ENCODE data around the gene GNAS-AS1. TPM values are rescaled to one million over a fixed set of nuclear protein-coding genes. Genes with fewer than 3 reads are reported as not detected.

GNAS-AS1 gene
- total RNA-seq, 1 donor from 2014 or later: 0.35 TPM

DNA sequence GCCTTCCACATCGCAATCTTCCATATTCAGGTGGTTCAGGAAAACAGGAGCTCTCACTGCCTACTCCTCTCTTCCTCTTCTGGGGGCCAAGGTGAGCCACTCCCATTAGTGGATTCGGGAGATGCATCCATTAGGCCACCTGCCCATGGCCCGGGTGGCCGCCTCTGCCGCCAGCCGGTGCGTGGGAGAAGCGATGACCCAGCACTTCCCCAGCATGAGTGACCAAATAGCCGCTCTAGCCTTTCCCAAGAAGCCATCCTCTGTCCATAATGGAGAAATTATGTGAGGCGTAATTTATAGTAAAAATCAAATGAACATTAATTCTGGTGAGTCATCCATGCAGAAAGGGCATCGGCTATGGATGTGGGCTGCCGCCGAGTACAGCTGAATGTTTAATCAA, 39.4 kb downstream of the GNAS-AS1 start:
- ATAC-seq: no peak
- no peak for DNase-seq (ENCODE audit: low spot score)

DNA sequence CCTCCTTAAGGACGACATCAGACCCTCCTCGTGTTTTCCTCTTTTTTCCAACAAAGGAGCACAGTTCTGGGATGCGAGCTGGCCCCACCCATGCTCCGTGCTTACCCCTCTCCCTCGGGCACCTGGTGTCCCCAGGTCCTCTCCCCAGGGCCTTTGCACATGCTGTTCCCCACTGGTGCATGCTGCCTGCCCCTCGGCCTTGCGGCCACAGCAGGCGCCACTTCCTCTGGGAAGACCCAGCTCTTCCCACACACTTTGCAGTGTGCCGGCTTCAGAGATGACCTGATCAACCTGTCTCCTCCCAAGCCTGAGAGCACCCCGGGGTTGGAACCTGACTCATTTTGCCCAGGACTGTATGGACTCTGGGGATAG, 39.8 kb downstream of the GNAS-AS1 start:
- no peak for ATAC-seq
- no peak for DNase-seq (ENCODE audit: low spot score)

DNA sequence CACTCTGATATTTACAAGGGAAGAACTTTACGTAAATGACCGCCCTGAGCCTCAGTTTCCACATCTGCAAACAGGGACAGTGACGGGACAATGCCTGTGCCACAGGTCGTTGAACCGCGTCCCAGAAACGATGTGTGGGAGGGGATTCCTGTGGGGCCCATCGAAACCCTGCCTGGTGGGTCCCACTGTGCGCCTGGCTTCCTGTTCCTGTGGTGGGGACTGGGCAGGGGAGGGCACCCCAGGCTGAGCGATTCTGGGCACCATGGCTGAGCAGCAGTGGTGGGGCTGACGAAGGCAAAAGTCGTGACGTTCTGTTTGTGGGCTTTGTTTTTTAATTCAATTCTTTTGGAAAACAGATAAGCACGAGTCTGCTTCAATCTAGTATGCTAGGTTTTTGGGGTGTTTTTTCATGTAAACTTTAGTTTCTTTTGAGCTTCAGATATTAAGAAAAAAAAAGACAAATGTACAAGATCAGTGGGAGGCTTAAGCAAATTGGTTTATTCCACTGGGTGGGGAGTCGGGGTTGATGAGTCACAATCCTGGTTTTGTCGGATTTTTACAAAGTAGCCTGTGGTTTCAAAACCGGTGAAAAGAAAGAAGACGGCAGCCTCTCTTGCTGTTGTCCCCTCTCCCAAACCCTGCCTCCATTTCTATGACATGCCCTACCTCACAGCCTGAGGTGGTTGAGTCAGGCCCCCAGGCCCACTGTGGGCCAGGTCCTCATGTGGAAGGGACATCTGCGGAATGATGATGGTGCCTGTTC, 40.4 kb downstream of the GNAS-AS1 start:
- no peak for DNase-seq (ENCODE audit: low spot score)
- no peak for ATAC-seq

DNA sequence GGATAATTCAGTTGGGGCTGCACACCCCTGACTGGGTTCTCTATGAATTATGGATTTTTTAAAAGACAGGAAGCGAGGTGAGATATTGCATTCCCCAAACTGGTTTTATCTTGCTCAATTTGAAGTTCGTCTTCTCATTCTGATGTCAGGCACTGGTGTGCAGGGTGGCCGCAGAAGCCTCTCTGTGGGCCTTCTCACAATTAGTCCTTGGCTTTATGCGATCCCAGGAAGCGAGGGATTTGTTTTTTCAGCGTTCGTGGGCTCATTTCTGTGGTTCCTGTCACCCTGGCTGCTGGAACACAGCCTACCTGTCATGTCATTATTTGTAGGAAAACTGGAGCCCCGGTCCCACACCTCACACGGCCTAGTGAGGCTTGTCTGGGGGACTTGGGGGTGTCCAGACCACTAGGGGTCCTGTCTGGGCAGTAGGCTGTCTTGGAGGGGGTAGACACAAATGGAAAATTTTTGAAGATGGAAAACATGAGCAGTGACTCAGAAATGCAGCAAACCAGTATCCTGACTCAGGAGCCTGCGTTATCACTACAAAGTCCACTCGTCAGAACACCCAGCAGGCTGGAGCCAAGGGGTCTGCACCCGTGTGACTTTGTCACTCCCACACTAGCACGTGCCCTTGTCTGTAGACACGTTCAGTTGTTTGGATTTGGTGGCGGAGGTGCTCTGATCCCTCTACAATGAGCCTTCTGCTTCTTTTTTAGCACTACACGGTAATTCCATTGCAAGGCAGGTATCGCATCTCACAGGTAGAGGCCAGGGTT, 42.2 kb downstream of the GNAS-AS1 start:
- DNase-seq (ENCODE audit: low spot score): no peak
- no peak for ATAC-seq

DNA sequence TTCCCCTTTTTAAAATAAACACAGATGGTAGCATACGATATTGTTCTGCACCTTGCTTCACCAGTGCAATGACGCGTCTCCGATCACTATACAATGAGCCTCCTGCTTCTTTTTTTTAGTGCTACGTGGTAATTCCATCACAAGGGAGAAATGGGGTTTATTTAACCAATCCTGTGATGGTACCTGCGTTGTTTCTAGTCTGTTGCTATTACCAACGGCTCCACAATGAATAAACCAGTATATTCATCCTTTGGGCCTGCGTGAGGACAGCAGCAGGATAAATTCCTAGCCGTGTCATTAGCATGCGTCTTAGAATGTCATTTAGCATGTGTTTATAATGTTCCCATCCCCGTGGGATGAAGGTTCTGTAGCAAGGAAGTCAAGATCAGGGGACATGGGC, 42.9 kb downstream of the GNAS-AS1 start:
- DNase-seq (ENCODE audit: low spot score): no peak
- no peak for ATAC-seq

DNA sequence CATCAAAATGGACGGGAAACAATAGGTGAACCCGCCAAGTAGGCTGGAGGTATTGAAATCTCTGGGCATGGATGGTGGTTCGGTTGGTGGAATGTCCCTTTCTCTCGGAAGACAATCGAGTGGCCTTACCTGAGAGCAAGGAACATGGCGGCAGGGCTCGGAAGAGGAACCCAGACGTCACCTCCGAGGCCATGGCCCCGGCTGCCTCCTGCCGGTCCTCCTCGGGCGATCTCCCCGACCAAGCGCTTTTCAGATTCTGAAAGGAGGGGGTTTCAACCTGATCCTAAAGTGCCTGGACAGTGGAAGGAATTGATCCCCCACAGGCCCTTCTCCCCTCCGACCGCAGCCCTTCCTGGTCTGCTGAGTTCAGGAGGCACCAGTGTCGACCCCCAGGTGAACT, 47.2 kb downstream of the GNAS-AS1 start:
- no peak for ATAC-seq
- no peak for DNase-seq (ENCODE audit: low spot score)

DNA sequence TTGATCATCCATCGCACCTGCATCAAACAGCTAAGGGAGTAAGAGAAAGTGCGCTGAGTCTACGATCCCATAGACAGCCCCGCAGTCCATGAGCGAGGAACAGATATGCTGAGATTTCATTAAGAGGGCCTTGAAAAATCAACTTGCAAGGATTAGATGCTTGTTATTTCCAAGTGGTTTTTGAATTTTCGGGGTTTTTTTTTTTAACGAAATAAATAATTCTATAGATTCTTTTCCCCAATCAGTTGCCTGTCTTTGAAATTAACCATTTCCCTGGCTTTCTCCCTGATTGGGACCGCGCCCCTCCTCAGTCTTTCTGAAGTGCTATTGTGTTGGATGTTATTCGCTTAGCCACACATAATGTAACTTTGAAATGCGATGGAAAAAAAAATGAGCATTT, 48.6 kb downstream of the GNAS-AS1 start:
- ATAC-seq (no peak), DNase-seq (ENCODE audit: low spot score) (no peak)

DNA sequence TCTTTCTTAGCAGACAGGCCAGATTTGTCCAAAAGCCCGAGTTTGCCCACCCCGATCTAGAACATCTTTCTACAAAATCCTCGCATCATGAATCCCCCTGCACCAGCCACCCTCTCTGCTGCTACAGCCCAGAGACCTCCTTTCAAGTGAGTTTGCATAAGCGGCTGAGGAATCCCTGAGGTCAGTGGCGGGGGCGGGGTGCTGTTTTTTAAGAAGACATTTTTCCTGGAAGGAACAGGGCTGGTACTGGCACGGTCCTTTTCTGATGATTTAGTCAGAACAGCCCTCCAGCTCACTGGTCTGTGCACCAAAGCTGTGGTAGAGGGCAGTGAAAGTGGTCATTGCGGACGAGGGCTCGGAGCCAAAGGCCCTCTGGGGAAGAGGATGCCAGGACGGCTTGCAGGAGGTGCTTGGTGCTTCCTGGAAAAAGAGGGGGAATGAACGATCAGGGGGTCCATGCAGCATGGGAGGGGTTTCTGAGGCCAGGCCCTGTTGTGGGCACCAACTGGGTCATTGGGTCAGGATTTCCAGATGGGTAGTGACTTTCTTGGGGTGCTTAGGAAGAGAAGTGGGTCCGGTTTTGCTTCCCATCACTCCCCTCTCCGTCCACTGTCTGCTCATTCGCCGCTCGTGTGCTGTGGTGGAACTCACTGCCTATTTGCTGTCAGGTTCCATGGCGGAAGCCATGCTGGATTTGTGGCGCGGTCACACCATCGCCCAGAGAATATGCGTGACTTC, 50.4 kb downstream of the GNAS-AS1 start:
- no peak for ATAC-seq
- DNase-seq (ENCODE audit: low spot score): no peak

DNA sequence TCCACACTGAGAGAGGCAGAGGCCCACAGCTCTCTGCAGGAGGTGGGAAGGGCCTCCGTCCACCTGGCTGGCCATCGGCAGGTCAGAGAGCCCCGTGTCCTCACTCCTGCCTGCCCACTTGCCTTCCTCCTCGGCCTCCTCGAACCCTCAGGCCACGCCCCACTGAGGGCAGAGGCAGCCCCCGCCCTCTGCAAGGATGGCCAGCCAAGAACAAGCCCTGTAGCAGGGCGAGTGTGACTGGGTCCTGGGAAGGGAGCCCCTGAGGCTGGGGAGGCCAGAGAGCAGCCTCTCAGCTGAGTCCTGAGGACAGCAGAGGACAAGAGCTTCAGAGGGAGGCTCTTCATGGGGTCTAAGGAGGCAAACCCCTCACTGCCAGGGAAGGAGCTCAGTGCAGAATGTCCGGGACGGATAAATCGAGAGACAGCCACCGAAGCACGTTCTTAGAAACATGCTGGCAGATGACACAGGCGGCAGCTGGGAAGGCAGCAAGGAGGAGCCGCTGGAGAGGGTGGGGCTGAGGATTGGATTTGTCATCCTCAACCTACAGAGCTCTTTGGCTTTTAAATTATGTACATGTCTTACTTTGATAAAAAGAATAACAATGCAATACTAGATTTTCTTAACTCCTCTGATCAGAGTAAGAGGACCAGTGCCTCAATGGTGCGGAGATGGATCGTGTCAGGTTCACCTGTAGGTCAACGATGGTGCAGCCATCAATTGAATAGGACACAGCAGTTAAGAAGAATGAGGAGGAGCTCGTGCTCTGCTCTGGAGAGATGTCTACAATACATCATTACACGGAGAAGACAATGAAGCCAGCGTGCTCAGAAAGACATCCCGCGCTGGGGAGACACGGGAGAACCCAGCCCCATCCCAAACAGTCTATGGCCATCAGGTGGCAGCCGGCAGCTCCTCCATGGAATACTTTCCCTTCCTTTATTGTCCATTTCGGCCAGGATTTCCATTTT, 53.0 kb downstream of the GNAS-AS1 start:
- ATAC-seq (no peak), DNase-seq (ENCODE audit: low spot score) (no peak)

DNA sequence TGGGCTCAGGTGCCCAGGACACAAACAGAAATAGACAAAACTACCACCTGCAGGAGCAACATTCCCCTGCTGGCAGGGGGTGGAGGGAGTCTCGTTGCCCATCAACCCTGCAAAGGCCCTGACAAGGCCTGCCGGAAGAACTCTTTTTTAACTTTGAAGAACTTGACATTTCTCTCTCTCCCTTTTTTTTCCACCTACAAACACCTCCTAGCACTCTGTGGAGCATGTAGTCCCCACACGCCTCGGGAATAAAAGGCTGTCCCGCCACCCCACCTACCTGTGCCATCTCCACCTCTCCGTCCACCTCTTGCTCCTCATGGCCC, 54.8 kb downstream of the GNAS-AS1 start:
- no peak for DNase-seq (ENCODE audit: low spot score)
- ATAC-seq: no peak

DNA sequence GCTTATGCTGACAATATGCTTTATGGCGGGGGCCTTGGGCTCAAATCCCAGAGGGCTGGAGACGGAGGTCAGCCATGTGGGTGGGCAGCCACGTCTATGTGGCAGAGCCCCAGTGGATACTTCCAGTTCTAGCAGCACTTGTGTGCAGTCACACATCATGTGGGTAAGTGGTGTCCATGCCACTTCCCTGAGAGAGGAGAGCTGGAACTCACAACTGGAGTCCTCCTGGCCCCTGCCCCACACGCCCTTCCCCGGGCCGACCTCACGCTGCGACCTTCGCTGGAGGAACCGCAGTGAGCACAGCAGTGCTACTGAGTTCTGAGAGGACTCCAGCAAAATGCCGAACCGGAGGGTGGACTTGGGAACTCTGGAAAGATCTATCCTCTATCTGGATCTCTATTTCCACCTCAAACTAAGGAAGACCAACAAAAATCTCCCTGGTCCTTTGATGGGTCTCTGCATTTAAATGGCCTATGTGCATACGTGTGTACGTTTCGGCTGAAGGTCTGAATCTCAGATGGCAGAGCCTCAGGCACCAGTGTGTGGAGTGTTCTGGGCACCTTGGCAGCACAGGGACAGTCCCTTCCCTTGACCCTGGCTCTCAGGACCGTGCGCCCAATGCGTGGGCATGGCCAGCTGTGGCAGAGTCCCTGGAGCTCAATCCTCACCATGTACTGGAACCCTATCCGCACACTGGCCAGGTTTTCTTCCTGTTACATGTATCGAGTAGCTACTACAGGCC, 55.4 kb downstream of the GNAS-AS1 start:
- DNase-seq (ENCODE audit: low spot score) (no peak), ATAC-seq (no peak)

DNA sequence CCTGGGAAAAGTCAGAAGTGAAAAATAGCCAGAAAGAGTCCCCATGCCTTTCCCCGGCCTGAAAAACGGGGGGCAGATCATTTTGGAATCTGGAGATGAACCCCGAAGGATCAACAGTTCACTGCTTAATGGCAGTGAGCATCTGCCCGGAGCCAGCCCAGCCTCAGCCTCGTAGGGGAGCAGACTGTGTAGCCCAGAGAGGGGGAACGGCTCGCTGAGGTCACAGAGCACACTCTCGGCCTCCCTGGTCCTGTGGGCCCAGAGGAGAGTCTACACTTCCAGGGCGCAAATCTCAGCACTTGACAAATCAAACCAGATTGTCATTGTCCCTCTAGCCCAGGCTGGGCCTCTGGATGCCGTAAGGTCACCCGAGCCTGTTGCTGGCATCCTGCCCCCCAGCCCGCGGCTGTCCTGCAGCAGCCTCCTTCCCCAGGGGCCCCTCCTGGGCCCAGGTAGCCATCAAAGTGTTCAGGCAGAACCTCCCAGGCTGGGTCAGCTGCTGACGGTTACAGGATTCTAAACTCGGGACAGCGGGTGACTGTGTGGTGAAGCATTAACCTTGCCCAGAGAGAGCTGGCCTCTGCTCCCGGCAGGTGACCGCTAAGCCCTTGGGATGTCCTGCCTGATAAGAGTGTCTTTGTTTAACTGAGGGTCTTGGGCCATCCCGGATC, 56.1 kb downstream of the GNAS-AS1 start:
- no peak for ATAC-seq

DNA sequence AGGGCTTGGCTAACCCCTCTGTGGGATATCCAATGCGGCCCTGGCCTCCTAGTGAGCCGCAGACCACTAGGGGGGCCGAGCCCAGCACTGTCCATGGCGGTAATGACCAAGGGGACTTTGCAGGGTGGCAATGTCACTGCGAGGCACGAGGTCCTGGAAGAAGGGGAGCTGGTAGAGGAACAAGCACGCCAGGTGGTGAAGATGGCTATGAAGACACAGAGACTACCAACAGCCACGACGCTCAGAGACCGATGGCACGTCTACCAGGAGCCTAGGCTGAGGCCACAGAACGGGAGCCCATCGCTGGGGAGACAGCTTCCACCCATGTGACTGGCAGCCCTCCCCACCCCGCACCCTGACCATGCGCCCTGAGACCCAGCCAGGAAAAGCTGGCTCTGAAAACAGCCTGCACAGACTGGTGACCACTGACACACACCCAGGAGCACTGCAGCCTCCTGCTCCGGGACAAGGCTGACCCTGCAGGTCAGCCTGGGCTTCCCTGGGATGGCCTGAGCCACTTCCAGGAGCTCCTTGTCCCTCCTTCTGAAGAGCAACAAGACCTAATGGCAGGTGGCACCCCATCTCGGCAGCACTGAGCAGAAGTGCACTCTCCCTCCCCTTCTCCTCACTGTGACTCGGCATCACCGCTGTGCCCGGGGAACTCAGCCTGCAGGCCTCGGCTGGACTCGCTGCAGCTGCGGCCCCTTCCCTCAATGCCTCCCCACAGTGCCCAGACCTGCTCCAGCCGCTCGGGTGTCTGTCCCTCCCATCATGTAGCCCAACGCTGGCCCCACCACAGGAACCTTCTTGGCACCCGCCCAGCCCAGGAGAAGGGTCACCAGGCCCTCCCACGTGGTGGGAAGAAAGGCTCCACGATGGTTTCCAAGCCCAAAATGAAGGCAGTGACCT, 56.9 kb downstream of the GNAS-AS1 start:
- no peak for ATAC-seq
- no peak for DNase-seq (ENCODE audit: low spot score)

More for the DNA sequence above, 56.1 kb downstream of the GNAS-AS1 start:
- DNase-seq (ENCODE audit: low spot score): no peak

DNA sequence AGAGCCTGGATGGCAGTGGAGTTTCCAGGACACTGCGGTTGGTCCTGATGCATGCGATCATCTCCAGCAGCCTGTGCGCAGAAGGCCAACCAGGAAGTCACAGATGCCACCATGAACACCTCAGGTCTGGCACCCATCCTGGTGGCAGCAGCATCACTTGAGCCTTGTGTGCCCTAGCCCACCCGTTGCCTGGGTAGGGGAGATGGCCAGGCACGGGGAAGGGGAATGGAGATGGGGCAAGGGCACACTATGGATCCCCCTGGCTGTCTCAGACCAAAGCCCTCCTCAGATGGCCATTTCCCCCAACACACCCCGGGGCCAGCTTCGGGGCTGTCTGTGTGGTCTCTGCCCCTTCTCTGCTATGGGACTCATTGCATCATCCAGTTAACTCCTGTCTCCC, 58.3 kb downstream of the GNAS-AS1 start:
- ATAC-seq: no peak
- no peak for DNase-seq (ENCODE audit: low spot score)

DNA sequence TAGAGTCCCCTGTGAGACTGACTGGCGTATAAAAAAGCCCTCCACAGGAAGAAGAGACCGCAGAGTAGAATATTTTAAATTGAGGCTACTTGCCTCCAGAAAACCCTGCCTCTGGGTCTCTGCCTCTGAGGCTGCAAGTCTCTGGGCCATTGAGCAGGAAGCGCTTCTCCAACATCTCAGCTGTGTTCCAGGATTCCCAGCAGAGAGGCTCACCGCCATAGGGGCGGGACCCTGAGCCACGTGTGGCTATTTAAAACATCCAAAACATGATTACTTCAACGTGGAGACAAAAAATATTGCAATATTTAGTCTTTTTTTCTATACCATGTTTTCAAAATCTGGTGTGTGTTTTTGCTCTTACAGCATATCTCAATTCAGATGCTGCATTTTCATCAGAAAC, 59.4 kb downstream of the GNAS-AS1 start:
- DNase-seq (ENCODE audit: low spot score) (no peak), ATAC-seq (no peak)

DNA sequence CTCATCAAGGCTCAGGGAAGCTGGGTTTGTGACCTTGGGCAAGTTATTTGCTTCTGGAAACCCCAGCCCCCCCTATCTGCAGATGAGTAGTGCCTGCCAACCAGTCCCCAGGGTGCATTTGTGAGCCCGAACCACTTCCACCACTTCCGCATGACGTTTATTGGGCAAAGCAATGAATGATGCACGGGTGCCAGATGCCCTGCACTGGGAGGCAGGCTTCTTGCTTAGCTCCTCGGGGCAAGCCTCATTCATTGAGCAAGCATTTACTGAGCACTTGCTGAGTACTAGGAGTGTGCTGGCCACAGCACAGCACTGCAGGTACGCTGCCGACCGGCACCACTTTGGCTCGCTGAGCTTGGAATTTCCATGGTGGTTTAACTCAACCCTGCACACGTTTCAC, 60.2 kb downstream of the GNAS-AS1 start:
- no peak for DNase-seq (ENCODE audit: low spot score)
- ATAC-seq: no peak

DNA sequence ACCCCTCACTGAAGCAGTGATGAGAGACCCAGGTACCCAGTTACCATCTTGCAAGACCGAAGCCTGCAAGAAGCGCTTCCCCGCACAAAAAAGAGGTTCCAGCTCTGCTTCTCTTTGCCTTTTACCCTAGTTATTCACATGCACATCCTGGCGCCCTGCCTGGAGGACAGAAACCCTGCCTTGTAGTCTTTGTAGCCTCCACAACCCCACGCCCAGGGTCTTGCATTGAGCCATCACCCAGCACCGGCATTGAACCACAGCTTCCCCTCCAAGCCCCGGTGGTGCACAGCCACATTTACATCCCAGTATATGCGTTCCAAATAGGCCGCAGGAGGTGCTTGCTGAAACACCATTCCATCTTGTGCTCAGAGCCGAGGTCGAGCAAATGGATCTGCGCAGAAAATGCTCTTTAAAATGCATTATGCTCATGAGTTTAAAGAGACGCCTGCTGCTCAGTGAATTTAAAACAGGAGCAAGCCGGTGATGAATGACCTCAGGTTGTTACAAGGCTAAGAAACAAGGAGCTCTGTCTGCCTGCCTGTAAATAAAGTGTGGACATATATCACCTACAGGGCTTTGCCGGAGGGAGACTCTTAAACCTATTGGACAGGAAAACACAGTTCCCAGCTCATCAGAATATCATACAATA, 61.7 kb downstream of the GNAS-AS1 start:
- no peak for ATAC-seq
- no peak for DNase-seq (ENCODE audit: low spot score)
